GM19351 (cell line): ENCODE results near the gene NFKBIZ.

ENCODE experiments used
- ATAC-seq: cut with Tn5 transposase; IDR thresholded peaks from one replicate; pipeline ENCODE4 v1.9.1; 2021; ENCODE audit warnings: mild to moderate bottlenecking, moderate library complexity; ENCODE audit not compliant: unreplicated experiment

The NFKBIZ gene

GRCh38 chr3:101824702-101825101 is 24.6 kb upstream of the NFKBIZ start:
- ATAC-seq: no peak

DNA sequence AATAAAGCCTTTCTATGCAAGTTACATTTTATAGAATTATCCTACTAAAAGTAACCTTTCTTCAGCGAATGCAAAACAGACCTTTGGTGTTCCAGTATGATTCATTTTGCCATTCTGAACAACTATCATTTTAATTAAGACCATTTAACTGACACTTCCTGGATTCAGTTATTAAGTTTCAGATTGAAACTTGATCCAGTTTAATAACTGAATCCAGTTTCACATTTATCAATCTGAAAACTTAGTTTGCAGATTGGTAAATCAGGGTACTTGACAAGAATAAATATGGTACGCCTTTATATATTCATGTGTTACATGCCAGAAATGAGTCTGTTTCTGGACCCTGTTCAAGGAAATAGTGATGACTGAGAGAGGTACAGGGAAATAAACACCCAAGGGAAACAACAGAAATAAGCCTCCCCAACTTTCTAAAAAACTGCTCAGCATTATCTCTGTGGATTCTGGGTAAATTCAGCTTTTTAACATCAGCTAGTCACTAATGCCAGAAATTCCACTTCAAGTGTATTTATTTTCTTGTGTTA is 23.3 kb upstream of the NFKBIZ start:
- ATAC-seq: no peak

GRCh38 chr3:101827211-101828174 is 21.8 kb upstream of the NFKBIZ start:
- ATAC-seq: peak; percentile 88

GRCh38 chr3:101828276-101828675 is 21.0 kb upstream of the NFKBIZ start:
- ATAC-seq: no peak

GRCh38 chr3:101828691-101829436 is 20.4 kb upstream of the NFKBIZ start:
- peak; percentile 47 for ATAC-seq

DNA sequence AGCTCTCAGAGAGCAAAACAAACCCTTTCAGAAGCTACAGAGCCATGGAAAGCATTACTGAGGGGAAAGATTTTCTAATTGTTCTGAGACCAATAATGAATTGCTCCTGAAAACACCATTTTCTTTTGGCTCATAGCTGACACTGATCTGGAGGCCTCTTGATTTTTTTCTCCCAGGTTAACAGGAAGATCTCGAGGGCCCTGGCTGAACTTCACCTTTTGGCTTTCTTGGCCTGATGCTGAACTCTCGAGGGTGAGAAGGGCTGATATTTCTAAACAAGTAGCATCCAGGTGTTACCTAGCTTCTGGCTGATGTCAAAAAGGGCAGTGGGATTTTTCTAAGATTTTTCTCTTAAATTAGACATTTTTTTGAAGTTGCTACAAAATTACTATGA is 19.9 kb upstream of the NFKBIZ start:
- no peak for ATAC-seq

GRCh38 chr3:101829874-101830273 is 19.4 kb upstream of the NFKBIZ start:
- ATAC-seq: peak; percentile 17

DNA sequence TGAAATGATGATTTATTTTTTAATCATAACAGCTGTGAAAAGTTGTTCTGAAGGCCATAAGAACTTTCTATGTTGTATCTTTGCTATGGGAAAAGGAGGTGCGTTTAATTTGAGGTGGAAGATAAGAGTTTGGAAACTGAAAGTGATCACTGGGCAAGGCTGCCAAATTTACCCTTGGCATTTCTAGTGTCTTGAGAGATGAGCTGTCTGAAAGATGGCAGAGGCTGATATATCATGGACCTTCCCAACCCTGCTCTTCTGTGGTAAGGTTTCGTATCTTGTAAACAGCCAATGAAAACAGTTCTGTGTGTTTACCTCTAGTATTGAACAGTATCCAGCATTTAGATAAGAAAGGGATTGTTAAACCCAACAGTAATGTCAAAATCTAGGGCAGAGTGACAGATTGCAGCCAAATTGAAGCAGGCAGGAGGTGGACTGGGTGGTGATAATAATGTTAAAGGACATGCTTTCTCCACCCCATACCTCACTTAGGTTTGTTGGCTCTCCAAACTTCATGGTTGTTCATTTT is 15.8 kb upstream of the NFKBIZ start:
- no peak for ATAC-seq

DNA sequence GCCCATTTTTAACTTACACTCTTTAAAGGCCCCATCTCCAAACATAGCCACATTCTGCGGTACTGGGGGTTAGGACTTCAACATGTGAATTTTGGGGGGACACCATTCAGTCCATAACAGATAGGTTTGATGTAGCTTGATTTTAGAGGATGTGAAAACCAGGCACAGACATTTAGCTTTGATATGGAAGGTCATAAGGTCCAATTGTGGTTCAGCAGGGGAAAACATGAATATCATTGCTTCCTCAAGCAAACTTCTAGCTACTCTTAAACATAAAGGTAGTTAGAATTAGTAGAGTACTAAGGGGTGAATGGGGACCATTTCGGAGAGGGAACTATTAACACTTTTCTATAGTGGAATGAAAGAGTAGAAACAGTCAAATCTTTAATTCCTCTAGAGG is 13.6 kb upstream of the NFKBIZ start:
- ATAC-seq: no peak

GRCh38 chr3:101836160-101836559 is 13.2 kb upstream of the NFKBIZ start:
- ATAC-seq: no peak

DNA sequence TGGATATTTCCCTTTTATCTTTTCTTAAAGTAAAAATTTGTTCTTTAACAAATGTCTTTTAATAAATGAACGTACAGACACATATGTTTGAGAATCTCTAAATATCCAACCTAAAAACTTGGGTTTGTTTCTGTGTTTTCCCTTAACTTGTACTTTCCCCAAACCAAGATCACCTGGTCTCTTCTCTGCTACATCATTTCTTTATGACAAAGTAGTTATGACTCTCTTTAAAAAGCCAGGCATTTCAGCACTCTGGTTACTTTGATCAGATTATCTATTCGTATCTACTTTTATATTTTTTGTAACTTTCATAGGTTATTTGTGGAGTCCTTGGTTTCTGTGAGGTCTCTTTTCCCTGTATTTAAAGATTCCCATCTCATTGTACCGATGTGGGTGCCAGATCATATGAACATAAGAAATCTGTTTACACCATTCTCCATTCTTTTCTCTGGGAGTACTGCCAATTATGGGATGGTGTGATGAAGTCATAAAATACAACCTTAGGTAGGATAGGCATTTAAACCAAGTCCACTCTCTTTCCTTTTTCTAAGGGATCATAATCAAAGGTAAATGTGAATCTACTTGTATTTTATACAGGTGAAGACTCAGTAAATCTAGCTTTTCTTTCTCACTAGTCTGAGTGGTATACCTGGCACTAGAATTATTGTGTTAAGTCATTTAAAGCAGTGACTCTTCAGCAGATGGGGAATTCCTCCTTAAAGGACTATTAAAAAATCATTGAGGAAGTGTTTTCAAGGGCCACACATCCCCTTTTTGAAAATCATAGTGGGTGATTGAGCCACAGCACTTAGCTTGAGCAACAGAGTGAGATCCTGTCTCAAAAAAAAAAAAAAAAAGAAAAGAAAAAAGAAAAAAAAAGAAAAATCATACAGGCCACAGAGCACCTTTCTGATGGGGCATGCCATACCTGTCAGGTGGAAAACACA is 12.4 kb upstream of the NFKBIZ start:
- ATAC-seq: no peak

- no peak for ATAC-seq
Observed at GRCh38 chr3:101838691-101839090, 10.6 kb upstream of the NFKBIZ start.

DNA sequence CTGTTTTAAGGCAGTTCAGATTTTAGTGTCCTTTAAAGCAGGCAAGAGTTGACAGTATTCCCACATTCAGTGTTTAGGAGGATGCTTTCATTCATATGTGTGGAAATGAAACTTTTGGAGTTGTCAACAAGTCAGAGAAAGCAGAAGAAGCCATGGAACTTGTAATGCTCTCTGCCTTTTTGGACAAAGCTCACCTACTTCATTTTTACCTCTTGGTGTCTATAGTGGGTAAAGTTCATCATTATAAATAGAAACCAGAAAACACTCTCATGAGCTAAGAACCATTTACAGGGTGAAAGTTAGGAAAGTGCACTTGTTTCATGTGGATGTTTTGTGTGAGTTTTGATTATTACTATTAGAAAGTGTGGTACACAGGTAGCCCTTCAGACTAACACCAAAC is 9.2 kb upstream of the NFKBIZ start:
- ATAC-seq: no peak

- ATAC-seq: no peak
Observed at GRCh38 chr3:101842245-101842934, 6.9 kb upstream of the NFKBIZ start.

GRCh38 chr3:101842935-101843330 is 6.4 kb upstream of the NFKBIZ start:
- no peak for ATAC-seq

- ATAC-seq: no peak
Observed at GRCh38 chr3:101845425-101845824, 3.9 kb upstream of the NFKBIZ start.

DNA sequence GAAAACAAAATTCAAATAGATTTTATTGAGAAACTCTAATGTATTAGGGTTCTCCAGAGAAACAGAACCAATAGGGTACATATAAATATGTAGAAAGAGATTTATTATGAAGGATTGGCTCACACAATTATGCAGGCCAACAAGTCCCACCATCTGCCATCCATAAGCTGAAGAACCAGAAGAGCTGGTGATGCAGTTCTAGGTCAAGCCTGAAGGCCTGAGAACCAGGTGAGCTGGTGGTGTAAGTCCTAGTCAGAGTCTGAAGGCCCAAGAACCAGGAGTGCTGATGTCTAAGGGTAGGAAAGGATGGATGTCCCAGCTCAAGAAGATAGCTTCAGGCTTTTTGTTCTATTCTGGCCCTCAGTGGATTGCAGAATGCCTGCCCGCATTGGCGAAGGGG is 2.6 kb upstream of the NFKBIZ start:
- no peak for ATAC-seq

- ATAC-seq: no peak
Observed at GRCh38 chr3:101847328-101847727, 2.0 kb upstream of the NFKBIZ start.

DNA sequence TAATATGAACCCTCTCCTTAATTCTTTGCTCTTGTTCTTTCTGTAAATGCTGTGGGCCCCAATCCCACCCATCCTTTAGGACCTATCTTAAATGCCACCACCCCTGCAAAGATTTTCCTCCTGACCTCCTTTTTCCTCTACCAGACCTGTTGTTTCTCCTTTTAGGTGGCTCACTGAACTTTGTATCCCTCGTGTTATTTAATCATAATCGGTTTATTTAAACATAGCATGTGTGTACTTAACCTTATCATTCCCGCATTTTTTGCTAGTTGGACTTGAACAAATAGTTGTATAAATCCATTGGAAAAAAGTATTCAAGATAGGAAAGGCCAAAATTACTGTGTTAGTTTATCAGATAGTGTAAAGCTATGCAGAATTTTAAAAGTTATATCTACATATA is 988 bp upstream of the NFKBIZ start:
- no peak for ATAC-seq

DNA sequence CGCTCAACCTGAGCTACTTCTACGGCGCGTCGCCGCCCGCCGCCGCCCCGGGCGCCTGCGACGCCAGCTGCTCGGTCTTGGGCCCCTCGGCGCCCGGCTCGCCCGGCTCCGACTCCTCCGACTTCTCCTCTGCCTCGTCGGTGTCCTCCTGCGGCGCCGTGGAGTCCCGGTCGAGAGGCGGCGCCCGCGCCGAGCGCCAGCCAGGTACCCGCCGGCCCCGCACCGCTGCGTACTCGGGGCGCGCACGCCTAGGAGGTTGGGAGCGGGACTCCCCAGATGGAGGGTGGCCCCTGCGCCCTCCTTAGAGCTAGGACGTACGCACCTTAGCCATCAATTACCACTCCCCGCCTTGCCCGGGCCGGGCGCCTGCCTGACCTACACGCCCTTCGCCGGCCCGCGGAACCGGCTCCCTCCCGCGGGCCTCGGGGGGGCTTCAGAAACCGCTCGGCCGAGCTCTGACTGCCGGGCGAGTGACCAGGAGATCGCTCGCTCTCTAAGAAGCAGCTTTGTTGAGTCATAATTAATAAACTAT is 466 bp downstream of the NFKBIZ start:
- ATAC-seq: peak; percentile 24
